Measurements from ENCODE around the gene CNTN5. TPM values are rescaled to one million over a fixed set of nuclear protein-coding genes. Genes with fewer than 3 reads are reported as not detected.

CNTN5 gene
- total RNA-seq, 1 donor from 2014 or later: 17.7 TPM

DNA sequence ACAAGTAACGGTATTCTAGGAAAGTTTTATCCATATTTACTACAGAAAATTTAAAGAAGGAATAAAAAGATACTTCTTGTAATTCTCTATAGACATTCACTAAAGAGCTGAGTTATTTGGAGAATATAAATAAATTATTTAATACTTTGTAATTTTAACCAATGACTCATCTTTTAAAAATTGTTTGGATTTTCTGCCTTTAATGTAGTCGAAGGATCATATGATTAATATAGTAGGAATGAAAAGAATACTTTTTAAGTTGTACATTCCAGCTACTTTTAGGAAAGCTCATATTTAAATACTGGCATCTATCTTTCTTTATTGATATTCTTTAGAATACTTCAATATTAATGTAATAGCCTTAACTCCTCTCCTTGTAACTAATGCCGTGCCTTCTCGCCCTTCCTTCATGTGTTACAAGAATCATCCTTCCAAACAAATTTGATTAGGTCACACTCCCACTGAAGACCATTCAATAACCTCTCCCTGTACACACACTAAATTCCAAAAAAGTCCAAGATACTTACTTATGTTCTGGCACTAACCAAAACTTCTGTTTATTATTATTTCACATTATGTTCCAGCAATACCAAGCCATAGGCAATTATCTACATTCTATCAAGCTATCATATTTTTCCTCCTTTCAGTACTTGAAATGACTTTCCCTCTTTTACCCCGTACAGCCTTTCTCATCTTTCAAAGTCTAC lies 501.9 kb downstream of the CNTN5 start:
- TF ChIP-seq, protein P1, sequence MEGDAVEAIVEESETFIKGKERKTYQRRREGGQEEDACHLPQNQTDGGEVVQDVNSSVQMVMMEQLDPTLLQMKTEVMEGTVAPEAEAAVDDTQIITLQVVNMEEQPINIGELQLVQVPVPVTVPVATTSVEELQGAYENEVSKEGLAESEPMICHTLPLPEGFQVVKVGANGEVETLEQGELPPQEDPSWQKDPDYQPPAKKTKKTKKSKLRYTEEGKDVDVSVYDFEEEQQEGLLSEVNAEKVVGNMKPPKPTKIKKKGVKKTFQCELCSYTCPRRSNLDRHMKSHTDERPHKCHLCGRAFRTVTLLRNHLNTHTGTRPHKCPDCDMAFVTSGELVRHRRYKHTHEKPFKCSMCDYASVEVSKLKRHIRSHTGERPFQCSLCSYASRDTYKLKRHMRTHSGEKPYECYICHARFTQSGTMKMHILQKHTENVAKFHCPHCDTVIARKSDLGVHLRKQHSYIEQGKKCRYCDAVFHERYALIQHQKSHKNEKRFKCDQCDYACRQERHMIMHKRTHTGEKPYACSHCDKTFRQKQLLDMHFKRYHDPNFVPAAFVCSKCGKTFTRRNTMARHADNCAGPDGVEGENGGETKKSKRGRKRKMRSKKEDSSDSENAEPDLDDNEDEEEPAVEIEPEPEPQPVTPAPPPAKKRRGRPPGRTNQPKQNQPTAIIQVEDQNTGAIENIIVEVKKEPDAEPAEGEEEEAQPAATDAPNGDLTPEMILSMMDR (IDR thresholded peaks at IDR 0.05; ENCODE audit: unreplicated experiment): no peak
- Mint-ChIP-seq H3K4me1 (no peaks in the 10 kb centered on the region), H3K36me3 (no peaks in the 10 kb centered on the region), H3K27me3 (ENCODE audit: low read depth) (no peaks in the 10 kb centered on the region), H3K27ac (no peak overlapping the region), H3K9me3 (peaks cover 5% of the 10 kb centered on the region), H3K4me3 (no peak overlapping the region)
- no peak for DNase-seq (ENCODE audit: low spot score in 2 of 2, unreplicated experiment in 2 of 2)

GRCh38 chr11:99531468-99531867 lies 510.7 kb downstream of the CNTN5 start:
- Mint-ChIP-seq H3K27me3 (ENCODE audit: low read depth) (no peaks in the 10 kb centered on the region), H3K4me1 (no peaks in the 10 kb centered on the region)

DNA sequence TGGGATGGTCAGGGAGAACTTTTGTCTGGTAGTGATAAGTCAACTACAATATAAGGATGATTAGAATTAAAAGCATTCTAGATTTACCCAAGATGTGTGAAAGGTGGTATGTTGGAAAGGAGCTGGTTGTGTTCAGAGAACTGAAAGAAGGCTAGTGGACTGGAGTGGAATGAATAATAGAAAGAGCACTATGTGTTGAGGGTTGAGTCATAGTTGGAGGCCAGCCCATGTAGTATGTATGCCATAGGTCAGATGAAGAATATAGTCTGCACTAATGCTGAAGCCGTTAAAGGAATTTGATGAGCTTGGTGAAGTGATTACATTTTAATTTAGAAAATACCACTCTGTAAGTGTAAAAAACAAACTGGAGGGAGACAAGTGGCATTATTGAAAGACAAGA lies 514.1 kb downstream of the CNTN5 start:
- no peak overlapping the region for H3K27ac Mint-ChIP-seq
- no peaks in the 10 kb centered on the region for H3K27me3 Mint-ChIP-seq (ENCODE audit: low read depth)
- DNase-seq (ENCODE audit: low spot score in 2 of 2, unreplicated experiment in 2 of 2): no peak
- no peak overlapping the region for H3K4me3 Mint-ChIP-seq
- TF ChIP-seq, protein P1 (IDR thresholded peaks at IDR 0.05; ENCODE audit: unreplicated experiment): no peak
- H3K36me3 Mint-ChIP-seq: no peaks in the 10 kb centered on the region
- H3K4me1 Mint-ChIP-seq: no peaks in the 10 kb centered on the region
- peaks cover 7% of the 10 kb centered on the region for H3K9me3 Mint-ChIP-seq

More at GRCh38 chr11:99531468-99531867, 510.7 kb downstream of the CNTN5 start:
- TF ChIP-seq, protein P1 (IDR thresholded peaks at IDR 0.05; ENCODE audit: unreplicated experiment): no peak
- Mint-ChIP-seq H3K9me3 (peaks cover 7% of the 10 kb centered on the region), H3K36me3 (no peaks in the 10 kb centered on the region), H3K27ac (no peak overlapping the region), H3K4me3 (no peak overlapping the region)
- no peak for DNase-seq (ENCODE audit: low spot score in 2 of 2, unreplicated experiment in 2 of 2)

DNA sequence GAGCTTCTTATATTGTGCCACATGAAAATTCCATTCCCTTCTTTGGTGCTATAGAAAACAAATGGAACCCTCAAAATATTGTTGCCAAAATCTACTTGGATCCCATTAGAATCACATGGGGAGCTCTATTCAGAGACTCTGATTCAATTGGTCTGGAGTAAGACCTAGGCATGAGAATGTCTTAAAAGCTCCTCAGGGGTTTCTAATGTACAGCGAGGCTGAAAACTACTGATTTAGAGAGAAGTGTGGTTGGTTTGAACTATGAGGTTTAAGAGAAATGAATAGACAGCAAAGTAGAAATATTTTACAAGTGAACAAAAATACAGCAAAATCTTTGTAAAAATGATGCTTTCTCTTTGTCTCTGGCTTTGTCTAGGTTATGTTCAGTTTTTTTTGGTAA lies 514.7 kb downstream of the CNTN5 start:
- no peak for DNase-seq (ENCODE audit: low spot score in 2 of 2, unreplicated experiment in 2 of 2)
- Mint-ChIP-seq H3K27ac (no peak overlapping the region), H3K4me1 (no peaks in the 10 kb centered on the region), H3K4me3 (no peak overlapping the region), H3K36me3 (no peaks in the 10 kb centered on the region), H3K9me3 (peaks cover 7% of the 10 kb centered on the region), H3K27me3 (ENCODE audit: low read depth) (no peaks in the 10 kb centered on the region)
- TF ChIP-seq, protein P1 (IDR thresholded peaks at IDR 0.05; ENCODE audit: unreplicated experiment): no peak

DNA sequence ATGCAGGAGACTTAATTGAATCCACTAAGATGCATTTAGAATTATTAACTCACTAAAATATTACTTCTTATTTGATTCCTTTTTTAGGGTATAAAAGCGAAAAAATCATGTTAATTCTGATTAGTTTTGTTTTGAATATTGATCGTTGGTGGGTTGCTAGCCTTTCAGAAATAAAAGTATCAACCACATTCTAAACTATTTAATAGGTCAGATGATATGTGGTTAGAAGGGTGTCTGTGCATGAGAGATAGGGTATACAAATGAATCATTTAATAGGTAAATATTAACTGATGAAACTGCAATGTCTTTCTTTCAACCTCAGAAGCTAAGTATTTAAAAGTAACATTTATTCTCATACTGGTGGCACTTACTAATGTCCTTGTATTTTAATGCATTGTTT lies 515.1 kb downstream of the CNTN5 start:
- Mint-ChIP-seq H3K4me1 (no peaks in the 10 kb centered on the region), H3K36me3 (no peaks in the 10 kb centered on the region), H3K27ac (no peak overlapping the region), H3K27me3 (ENCODE audit: low read depth) (no peaks in the 10 kb centered on the region), H3K9me3 (peaks cover 7% of the 10 kb centered on the region), H3K4me3 (no peak overlapping the region)
- DNase-seq (ENCODE audit: low spot score in 2 of 2, unreplicated experiment in 2 of 2): no peak
- TF ChIP-seq, protein P1 (IDR thresholded peaks at IDR 0.05; ENCODE audit: unreplicated experiment): no peak
